ENCODE results near the gene MEGF11. TPM values are rescaled to one million over a fixed set of nuclear protein-coding genes. Genes with fewer than 3 reads are reported as not detected.

MEGF11 gene
- total RNA-seq, 4 donors from 2014 or later: 0.20 TPM; not detected in 3

DNA sequence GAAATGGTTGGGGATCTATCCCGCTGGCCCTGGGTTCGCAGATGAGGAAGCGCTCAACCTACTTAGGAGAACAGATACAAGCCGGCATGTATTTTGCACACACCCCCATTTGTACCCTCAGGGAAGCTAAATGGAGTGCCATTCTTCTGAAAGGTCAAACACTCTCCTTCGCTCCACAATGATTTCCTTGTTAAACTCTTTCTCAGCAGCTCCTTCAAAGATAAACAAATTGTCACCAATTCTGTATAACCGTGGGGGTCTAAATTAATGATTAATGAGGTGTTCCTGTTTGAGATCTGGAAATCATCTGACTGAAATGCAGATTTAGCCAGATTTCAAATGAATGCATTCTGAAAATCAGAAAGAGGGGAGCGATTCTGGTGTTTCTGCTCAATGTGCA lies 124.0 kb downstream of the MEGF11 start:
- no peak for DNase-seq
- no peak overlapping the region for H3K4me3 ChIP-seq (replicated peaks in 1 of 3)
- H3K4me1 ChIP-seq: peaks cover 0 to 18% of the 10 kb centered on the region in 2 donors
- no peaks in the 10 kb centered on the region for H3K9me3 ChIP-seq
- H3K36me3 ChIP-seq: no peaks in the 10 kb centered on the region
- H3K27ac ChIP-seq: no peak overlapping the region
- H3K27me3 ChIP-seq: no peaks in the 10 kb centered on the region
- WGBS, 2 donors: 73 to 82% methylated on average over 7 of the region's 7 CpGs
- intact Hi-C loops (cut with DNase I): no loop called here
- TF ChIP-seq, protein P1, sequence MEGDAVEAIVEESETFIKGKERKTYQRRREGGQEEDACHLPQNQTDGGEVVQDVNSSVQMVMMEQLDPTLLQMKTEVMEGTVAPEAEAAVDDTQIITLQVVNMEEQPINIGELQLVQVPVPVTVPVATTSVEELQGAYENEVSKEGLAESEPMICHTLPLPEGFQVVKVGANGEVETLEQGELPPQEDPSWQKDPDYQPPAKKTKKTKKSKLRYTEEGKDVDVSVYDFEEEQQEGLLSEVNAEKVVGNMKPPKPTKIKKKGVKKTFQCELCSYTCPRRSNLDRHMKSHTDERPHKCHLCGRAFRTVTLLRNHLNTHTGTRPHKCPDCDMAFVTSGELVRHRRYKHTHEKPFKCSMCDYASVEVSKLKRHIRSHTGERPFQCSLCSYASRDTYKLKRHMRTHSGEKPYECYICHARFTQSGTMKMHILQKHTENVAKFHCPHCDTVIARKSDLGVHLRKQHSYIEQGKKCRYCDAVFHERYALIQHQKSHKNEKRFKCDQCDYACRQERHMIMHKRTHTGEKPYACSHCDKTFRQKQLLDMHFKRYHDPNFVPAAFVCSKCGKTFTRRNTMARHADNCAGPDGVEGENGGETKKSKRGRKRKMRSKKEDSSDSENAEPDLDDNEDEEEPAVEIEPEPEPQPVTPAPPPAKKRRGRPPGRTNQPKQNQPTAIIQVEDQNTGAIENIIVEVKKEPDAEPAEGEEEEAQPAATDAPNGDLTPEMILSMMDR (IDR thresholded peaks at IDR 0.05): no peak
- no peak for TF ChIP-seq POLR2A (IDR thresholded peaks at IDR 0.05)

DNA sequence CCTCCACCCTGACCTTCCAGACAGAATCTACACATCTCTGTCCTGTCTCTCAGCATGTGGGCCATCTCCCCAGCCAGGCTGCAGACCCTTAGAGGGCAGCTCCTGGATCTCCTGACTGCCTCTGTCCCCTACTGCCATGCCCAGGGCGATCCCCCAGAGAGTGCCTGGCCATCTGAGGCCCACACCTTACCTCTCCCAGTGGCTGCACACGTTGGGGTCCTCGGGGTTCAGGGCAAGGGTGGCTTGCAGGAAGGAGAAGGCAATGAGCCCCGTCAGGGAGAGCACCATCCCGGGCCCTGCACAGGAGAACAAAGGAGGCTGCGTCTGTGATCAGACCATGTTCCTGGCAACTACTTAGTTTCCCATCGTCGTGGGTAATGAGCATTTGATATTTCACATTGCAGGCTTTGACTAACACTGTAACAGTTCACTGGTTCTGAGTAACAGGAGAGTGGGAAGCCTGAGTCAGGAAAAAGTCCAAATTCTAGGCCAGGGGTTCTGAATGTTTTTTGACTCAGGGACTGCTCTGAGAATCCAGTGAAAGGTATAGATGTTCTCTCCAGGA lies 125.4 kb downstream of the MEGF11 start:
- 0 to 31% methylated on average over 4 to 8 of the region's 8 CpGs for WGBS, 2 donors
- Histone ChIP-seq H3K4me3 (replicated peaks in 1 of 3) (no peak overlapping the region), H3K4me1 (peaks cover 0 to 18% of the 10 kb centered on the region in 2 donors), H3K27ac (no peak overlapping the region), H3K36me3 (no peaks in the 10 kb centered on the region), H3K27me3 (no peaks in the 10 kb centered on the region), H3K9me3 (no peaks in the 10 kb centered on the region)
- peak; percentile 7 to 11 for DNase-seq
- no peak for TF ChIP-seq POLR2A (IDR thresholded peaks at IDR 0.05)
- TF ChIP-seq, protein P1 (IDR thresholded peaks at IDR 0.05): no peak
- intact Hi-C loops (cut with DNase I): no loop called here

DNA sequence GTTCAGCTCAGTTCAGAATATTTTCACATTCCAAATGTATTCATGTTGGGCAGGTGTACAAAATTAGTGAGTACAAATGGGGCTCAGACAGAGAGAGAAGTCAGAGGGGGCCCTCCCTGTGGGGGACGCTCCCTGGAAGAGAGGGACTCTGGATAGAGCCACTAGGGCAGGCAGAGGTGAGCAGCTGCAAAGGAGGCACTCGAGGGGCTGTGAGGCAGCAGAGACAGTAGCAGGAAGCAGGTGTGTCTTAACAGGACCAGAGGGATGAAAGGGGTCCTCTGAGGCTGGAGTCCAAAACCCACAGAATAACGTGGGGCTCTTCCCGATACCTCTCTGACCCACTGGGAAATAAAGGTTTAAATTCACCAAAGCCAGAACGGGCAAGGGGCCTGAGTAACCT lies 127.1 kb downstream of the MEGF11 start:
- no peak overlapping the region for H3K4me3 ChIP-seq (replicated peaks in 1 of 3)
- intact Hi-C loops (cut with DNase I): no loop called here
- no peak overlapping the region for H3K27ac ChIP-seq
- no peak for DNase-seq
- TF ChIP-seq POLR2A (IDR thresholded peaks at IDR 0.05): no peak
- TF ChIP-seq, protein P1 (IDR thresholded peaks at IDR 0.05): no peak
- H3K9me3 ChIP-seq: no peaks in the 10 kb centered on the region
- H3K4me1 ChIP-seq: peaks cover 0 to 17% of the 10 kb centered on the region in 2 donors
- WGBS, 2 donors: 65 to 72% methylated on average over 5 of the region's 5 CpGs
- H3K27me3 ChIP-seq: no peaks in the 10 kb centered on the region
- H3K36me3 ChIP-seq: no peaks in the 10 kb centered on the region

DNA sequence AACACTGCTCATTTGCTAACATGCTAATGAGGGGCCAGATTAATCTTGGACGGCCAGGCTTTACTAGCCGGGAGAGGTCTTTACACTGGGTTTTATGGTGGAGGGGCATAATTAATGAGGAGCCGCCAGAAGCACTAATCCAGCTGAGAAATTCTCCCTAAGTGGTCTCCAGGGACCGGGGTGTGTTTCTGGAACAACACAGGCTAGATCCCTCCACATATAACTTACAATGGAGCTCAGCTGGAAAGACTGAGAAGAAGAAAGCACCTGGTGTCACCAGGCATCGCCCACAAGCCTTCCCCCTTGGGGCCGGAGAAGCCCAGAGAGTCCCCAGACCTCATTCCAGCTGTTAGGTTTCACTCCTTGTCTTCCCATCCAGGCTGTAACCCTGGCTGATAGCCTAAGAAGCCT lies 127.5 kb downstream of the MEGF11 start:
- Histone ChIP-seq H3K27ac (no peak overlapping the region), H3K4me3 (replicated peaks in 1 of 3) (no peak overlapping the region), H3K4me1 (peaks cover 0 to 13% of the 10 kb centered on the region in 2 donors), H3K36me3 (no peaks in the 10 kb centered on the region), H3K27me3 (no peaks in the 10 kb centered on the region), H3K9me3 (no peaks in the 10 kb centered on the region)
- intact Hi-C loops (cut with DNase I): no loop called here
- WGBS, 2 donors: 63 to 66% methylated on average over 6 of the region's 6 CpGs
- no peak for DNase-seq
- TF ChIP-seq, protein P1 (IDR thresholded peaks at IDR 0.05): no peak
- no peak for TF ChIP-seq POLR2A (IDR thresholded peaks at IDR 0.05)

DNA sequence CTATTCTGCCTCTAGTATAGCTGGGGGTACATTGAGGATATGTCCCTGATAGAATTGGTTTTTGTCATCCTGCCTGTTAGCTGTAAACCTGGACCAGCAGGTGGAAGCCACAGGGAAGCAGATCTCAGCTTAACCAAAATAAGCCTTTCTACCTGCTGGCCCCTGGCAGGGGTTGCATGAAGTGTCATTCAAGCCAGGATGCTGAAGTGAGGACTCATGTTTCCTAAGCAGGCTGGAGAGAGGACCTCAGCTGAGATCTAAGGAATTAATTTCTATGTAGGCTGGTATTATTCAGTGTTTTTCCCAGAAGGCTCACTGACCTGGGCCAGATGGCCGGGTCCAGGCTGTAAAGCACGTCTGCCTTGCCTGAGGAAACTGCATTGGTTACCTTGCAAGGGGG lies 128.9 kb downstream of the MEGF11 start:
- Histone ChIP-seq H3K27me3 (no peaks in the 10 kb centered on the region), H3K4me1 (peaks cover 0 to 11% of the 10 kb centered on the region in 2 donors), H3K9me3 (no peaks in the 10 kb centered on the region), H3K4me3 (replicated peaks in 1 of 3) (no peak overlapping the region), H3K36me3 (no peaks in the 10 kb centered on the region), H3K27ac (no peak overlapping the region)
- no peak for DNase-seq
- intact Hi-C loops (cut with DNase I): no loop called here
- TF ChIP-seq, protein P1 (IDR thresholded peaks at IDR 0.05): no peak
- no peak for TF ChIP-seq POLR2A (IDR thresholded peaks at IDR 0.05)
- WGBS, 2 donors: 87 to 89% methylated on average over 2 of the region's 2 CpGs
